GM21528 (cell line): ENCODE measurements around the gene UNK.

Source experiments
- ATAC-seq: cut with Tn5 transposase; IDR thresholded peaks from one replicate; pipeline ENCODE4 v1.9.1; 2021; ENCODE audit warnings: mild to moderate bottlenecking, moderate library complexity; ENCODE audit not compliant: unreplicated experiment, low FRiP score

The UNK gene

DNA sequence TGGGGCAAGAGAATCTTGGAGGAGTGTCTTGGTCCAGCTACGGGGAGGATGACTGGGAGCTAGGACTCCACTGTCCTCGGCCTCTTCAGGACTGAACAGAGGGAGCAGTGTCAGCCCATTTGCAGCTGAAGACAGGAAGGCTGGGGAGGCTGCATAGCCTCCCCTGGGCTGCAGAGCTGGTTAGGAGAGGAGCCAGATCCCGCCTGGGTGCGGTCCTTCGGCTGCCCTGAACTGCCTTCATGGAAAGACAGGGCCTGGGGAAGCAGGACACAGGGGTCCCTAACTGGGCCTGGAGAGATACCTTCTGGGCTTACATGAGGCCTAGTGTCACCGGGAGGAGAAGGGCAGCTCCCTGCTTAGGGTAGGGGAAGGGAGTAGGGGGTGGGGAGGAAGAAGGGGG lies 33.0 kb downstream of the UNK start:
- ATAC-seq: no peak

DNA sequence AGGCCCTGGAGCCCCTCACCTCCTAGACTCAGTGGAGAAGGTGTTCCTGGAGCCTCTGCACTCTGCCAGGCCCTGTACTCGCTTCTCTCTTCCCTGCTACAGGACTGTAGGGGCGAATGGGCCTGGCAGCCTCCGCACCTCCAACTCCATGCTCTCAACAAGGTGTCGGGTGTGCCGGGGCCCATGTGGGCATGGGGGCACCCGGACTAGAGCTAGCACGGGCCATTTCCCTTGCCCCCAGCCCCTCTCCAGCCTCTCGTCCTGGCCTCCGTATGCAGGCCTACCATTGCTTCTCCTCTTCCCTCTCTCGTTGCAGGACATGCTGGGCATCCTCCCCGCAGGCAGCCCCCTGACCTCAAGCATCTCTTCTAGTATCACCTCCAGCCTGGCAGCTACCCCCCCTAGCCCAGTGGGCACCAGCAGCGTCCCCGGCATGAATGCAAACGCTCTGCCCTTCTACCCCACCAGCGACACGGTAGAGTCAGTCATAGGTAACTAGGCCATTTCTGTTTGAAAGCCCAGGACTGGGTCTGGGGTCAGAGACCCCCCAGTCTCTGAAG lies 33.8 kb downstream of the UNK start:
- ATAC-seq: no peak

DNA sequence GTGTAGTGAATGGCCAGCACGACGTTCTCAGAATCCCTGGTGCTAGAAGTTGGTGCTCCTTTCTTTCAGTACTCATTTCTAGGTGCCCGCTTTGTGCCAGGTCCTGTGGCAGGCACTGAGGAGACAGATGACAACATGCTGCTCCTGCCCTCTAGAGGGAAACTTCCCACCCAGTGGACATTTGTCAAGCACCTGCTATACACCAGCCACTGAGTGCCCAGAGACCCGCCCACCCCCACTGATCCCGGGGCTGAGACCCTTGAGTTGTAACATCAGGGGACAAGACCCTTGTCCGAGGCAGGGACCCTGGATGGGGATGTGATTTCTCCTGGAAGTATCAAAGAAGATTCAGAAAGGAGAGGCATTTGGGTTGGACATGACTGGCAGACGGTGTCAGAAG lies 34.5 kb downstream of the UNK start:
- ATAC-seq: no peak

DNA sequence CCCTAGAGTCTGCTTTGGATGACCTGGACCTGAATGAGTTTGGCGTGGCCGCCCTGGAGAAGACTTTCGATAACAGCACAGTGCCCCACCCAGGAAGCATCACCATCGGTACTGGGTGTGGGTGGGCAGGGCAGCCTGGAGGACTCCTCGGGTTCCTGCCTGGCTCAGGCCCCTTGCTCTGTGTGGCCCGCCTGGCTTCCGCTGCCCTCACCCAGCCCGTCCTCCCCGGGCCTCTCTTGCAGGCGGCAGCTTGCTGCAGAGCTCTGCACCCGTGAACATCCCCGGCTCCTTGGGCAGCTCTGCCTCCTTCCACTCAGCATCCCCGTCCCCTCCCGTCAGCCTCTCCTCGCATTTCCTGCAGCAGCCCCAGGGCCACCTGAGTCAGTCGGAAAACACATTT lies 35.1 kb downstream of the UNK start:
- ATAC-seq: no peak

DNA sequence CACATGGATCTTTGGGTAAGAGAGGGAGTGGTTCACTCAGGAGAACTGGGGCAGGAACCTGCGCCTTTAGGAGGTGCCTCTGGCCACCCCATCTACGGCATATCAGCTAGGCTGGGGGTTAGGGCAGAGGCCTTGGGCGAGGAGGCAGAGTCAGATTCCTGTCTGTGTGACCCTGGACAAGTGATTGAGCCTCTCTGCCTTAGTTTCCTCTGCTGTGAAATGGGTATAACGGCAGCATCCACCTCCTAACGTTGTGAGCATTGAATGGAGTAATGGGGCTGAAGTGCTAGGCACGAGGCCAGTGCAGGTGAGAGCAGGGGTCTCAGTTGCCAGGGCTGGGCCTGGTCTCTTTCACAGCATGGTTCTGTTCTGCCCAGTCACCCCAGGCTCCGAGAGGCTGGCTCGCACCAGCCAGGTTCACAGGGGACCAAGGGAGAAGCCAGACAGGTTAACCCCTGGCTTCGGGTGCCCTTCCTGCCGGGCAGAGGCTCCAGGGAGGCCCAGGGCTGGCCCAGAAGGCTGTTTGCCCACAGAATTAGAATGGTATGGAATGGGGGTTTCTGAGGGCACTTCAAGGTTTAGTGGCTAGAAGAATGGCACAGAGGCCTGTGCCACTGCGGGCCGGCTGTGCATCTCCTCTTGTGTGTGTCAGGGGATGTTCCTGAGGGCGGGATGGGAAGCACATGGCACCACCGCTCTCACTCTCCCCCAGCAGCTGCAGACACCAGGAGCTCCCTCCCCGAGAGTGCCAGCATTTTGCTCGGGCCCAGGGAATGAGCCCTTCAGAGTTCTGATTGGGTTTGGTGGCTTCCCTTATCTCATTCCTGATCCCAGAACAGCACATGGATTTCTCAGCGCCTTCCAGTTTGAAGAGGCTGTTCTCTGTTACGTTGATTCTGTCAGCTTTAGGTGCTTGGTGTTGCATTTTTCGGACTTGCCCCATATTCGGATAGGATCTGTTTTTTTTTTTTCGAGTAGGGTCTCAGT lies 35.8 kb downstream of the UNK start:
- ATAC-seq: no peak

DNA sequence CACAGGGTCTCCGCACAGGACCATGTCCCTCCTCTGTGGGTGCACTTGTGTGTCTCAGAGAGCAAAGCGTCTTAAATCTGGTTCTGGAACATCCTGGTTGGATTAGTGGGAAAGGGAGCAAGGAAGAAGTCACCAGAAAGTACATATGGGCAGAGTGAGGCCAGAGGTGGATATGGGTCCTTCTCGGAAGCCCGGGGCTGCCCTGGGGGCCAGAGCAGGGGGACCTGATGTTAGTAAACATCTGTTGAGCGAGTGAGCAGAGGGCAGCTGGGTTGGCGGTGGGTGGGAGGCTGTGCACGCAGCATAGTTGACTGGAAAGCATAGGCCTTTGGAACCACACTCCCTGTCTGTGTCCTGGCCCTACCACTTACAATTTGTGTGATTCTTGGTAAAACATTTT lies 36.9 kb downstream of the UNK start:
- no peak for ATAC-seq

DNA sequence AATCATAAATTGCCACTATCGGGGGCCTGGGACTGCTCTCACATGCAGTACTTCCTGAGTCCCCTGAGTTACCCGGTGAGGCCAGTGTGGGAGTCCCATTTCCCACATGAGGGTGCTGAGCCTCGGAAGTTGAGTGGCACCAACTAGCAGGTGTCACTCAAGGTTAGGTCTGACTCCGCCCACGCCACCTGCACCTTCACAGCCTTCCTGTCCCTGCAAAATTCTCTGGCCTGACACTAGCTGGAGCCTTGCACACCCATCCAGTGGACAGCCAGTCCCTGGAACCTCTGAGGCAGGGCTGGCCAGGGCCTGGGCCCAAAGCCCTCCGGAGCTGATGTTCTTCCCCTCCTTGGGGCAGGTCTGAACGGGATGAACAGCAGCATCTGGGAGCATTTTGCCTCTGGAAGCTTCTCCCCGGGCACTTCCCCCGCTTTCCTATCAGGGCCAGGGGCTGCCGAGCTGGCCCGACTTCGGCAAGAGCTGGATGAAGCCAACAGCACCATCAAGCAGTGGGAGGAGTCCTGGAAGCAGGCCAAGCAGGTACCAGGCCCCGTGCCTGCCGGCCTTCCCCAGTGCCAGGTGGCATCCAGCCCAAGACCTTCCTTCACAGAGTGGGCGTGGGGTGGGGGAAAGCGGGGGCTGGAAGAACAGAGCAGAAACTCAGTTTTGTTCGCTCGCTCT lies 37.7 kb downstream of the UNK start:
- no peak for ATAC-seq

DNA sequence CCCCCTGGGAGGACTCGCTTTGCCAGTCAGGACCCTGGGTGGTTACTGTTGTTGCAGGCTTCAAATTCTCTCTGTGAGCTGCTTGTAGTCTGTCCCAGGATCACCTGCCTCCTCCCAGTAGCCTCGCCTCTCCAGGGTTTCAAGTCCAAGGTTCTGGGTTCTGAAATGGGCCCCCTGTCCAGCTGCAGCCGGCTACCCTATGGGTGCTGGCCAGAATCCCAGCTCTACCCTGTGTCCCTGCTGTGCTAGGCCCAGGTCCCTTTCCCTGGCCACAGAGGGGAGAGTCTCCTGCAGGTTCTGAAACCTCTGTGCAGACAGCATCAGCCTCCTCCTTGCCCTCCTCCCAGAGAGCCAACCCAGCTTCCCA lies 38.2 kb downstream of the UNK start:
- no peak for ATAC-seq

DNA sequence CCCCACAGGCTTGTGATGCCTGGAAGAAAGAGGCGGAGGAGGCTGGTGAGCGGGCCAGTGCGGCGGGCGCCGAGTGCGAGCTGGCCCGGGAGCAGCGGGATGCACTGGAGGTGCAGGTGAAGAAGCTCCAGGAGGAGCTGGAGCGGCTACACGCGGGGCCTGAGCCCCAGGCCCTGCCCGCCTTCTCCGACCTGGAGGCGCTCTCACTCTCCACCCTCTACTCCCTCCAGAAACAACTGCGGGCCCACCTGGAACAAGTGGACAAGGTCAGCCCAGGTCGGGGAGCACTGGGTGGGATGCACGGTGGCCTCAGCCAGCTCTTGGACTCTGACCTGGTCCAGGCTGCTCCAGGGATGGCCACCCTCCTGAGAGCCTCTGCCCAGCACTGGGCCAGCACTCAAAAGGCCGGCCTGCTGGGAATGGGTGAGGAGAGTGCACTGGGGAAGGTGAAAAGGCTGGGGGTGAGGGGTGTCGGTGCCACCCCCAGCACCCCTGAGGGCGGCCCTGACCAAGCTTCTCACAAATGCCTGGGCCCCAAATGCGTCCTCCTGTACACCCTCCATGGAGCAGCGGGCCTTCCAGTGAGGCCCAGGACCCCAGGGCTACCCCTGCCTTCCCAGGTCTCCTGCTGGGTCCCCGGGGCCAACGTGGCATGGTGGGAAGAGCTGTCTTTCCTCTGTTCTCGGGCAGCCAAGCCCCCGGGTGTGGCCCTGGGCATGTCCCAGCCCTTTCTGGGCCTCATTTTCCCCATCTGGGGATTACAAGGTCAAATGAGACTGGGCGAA lies 38.8 kb downstream of the UNK start:
- no peak for ATAC-seq

DNA sequence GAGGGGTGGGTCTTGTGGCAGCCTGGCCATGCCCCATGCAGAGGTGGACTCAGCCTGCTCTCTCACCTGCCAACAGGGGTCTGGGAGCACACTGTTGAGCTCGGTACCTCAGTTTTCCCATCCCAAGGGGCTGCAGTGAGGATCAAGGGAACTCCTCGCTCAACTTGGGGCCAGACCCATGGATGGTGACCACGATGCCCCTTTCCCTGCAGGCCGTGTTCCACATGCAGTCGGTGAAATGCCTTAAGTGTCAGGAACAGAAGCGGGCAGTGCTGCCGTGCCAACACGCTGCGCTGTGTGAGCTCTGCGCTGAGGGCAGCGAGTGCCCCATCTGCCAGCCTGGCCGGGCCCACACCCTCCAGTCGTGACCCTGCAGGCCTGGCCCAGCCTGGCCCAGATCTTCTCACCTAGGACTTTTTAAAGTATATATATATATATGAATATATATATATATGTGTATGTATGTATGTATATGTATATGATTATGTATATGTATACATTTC lies 39.5 kb downstream of the UNK start:
- ATAC-seq: no peak

DNA sequence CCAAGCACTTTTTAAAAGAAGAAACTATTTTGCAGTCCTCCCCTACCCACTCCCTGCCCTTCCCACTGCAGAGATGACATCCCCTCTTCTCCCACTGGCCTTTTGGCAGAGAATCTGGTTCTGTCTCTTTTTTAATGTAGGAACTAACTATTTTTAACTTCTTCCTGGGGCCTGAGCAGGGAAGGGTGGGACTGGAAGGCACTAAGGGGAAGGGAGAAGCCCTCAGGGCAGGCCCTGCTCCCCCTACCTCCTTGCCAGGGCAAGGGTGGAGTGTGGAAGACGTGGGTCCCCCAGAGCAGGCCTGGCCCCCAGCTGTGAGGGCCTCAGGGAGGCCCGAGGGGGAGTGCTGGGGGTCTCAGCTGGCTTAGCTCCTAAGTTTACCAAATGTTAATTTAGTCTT lies 40.1 kb downstream of the UNK start:
- ATAC-seq: no peak

DNA sequence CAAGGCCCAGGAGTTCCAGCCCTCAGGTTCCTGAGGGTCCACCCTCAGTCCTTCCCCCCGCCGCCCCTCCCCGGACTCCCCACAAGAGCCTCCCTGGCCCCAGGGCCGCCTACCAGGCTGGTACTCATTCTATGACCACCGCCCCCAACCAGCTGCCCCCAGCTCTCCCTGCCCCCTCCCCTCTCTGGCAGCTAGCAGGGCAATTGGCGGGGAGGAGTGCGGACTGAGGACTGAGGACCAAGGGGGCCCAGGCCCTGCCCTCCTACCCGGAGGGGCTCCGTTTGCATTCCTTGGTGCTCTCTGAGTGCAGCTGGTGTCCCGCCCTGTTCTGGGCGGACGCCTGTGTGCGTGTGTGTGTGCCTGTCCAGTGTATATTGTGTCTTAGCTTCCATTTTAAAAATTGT lies 40.5 kb downstream of the UNK start:
- no peak for ATAC-seq

DNA sequence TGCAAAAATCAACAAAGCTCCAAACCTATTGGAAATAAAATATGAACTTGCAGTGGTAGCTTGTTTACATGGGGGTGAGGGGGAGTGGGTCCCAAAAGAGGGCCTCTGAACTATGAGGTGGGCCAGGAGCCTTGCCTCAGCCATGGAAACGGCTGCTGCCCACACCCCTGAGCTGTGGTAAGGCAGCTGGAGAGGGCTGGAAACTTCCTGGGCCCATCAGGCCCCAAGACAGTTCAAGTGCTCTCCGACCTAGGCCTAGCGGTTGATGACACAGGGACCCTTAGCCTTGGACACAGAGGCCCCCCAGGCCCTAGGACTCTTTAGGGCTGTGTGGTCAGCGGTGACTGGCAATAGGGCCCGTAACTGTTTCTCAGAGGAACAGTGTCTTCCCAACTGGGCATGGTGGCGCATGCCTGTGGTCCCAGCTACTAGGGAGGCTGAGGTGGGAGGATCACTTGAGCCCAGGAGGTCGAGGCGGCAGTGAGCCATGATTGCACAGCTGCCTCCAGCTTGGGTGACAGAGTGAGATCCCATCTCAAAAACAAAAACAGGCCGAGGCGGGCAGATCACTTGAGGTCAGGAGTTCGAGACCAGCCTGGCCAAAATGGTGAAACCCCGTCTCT lies 41.3 kb downstream of the UNK start:
- no peak for ATAC-seq

DNA sequence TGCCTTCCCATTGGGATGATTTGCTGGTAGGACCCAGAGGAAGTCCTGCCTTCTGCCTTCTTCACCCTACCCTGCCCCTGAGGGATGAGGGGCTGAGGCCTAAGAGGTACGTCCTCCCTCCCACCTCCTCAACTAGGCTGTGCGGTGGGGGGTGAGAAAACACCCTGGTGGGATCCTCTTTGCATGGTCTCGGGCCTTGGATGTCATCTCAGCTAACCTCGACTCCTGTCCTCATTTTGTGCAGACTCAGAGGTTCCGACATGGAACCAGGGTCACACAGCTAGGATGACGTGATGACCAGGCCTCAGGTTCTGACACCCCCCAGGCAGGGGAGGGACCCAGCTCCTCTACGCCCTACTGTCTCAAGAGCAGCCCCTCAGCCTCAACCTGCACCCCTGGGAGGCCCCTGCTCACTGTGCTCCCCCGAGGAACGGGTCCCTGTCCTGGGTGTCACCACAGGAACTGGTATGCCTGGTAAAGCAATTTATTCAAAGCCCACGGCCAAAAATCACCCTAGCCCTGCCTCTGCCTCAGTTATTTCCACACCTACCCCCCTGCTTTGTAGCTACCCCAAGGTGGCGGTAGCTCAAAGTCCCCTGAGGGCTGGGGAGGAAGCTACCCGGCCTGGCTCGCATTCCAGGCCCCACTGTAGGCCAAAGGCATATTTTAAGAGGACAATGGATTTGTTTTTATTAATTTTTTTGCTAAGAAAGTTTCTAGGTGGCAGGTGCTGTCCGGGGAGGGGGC lies 42.1 kb downstream of the UNK start:
- ATAC-seq: no peak

DNA sequence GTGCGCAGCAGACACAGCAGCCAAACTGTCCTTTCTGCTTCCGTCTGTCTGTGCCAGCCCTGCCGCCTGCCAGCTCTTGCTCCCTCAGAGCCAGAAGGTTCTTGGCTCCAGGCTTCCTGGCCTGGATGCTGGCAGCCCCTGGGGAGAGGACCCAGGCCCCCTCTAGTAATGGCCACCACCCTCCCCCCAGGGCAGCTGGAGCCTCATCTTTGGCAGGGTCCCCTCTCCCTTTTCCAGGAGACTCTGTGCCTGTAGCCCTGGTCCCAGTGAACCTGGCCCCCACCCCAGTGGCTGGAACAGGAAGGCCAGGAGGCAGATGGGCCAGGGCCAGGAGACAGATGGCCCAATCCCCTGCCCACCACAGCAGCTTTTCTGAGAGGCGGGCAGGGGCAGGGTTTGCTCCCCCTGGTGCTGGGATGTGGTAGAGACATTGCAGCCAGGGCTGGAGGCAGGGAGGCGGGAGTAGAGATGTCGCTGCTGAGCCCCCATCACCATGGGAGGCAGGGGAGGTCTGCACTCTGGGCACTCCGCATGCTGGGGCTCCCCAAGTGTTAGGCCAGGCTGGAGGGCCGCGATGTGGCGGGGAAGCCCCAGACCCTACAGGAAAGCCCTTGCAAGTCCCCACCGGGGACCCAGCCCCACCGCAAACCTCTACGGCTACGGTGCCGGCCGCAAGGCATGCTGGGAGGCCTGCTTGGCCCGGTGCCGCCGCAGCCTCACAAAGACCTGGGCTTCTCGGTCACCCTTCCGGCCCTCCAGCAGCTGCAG lies 42.9 kb downstream of the UNK start:
- ATAC-seq: no peak

DNA sequence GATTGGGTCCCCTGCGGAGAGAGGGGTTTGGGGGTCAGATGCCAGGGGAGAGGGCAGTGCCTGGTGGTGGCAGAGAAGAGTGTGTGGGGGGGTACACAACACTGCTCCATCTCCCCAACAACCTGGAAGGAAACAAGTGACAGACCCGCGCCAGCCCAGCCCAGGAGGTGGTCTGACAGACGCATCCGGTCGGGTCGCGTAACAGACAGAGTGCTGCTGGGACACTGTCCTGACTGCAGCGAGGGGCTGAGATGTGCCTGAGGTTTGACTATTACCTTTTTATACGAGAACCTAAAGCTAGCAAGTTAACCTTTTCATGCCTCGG lies 43.4 kb downstream of the UNK start:
- no peak for ATAC-seq

DNA sequence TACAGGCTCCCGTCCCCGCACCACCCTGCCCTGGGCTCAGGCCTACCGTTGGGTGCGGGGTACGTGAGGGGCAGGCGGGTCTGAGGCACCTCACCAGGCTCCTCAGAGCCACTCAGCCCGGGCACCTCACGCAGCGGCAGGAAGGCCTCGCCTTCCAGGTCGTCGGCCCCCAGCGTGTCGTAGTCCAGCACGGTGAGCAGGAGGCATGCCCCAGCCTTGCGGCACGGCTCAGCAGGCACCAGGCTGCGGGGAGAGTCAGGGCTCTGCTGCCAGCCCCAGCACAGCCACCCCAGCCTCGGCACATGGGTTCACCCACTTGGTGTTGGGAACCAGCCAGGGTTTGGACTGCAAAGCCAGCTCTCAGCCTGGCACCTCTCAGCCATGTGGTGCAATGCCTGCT lies 44.1 kb downstream of the UNK start:
- ATAC-seq: no peak

DNA sequence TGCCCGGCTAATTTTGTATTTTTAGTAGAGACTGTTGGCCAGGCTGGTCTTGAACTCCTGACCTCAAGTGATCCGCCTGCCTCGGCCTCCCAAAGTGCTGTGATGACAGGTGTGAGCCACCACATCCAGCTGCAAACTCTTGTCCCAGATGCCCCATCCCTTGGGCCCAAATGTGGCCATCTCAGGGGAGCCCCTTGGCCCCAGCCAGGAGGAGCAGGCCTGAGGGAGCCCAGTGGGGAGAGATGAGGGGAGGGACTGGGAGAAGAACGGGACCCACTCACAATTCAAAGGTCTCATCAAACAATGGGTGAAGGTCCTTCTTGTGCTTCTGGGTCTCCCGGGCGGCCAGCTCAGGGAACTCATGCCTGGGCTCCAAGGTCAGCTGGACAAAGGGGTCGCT lies 45.1 kb downstream of the UNK start:
- ATAC-seq: no peak
